MM.1S (cell line): ENCODE results near the gene PRELID3B.

Experiments used
- DNase-seq: peaks from one replicate; pipeline ENCODE4 v3.0.0-alpha.2; 2015
- H2AFZ ChIP-seq: fragments of 300-600 bp; sonication (generic); 2 replicates; pipeline ENCODE4 v1.6.0; 2016; ENCODE audit warnings: antibody characterized with exemption, low read length
- H3F3A ChIP-seq: fragments of 300-600 bp; sonication (generic); 2 replicates; pipeline ENCODE4 v1.6.1; 2016; ENCODE audit warnings: mild to moderate bottlenecking, antibody characterized with exemption, low read length, moderate library complexity, mixed read lengths; ENCODE audit not compliant: insufficient read depth
- H3K27ac ChIP-seq: fragments of 300-600 bp; sonication (generic); 2 replicates; pipeline ENCODE4 v1.5.1; 2016; ENCODE audit warnings: mild to moderate bottlenecking, low read length
- H3K27me3 ChIP-seq: fragments of 300-600 bp; sonication (generic); replicated peaks from 2 replicates; pipeline ENCODE4 v1.6.0; 2016; ENCODE audit warnings: low read length; ENCODE audit not compliant: insufficient read depth
- H3K36me3 ChIP-seq: fragments of 300-600 bp; sonication (generic); replicated peaks from 2 replicates; pipeline ENCODE4 v1.6.1; 2016; ENCODE audit warnings: mild to moderate bottlenecking, low read length, mixed read lengths; ENCODE audit not compliant: insufficient read depth
- H3K4me1 ChIP-seq: fragments of 300-600 bp; sonication (generic); 2 replicates; pipeline ENCODE4 v1.6.1; 2016; ENCODE audit warnings: low read length, mixed read lengths
- H3K4me2 ChIP-seq: fragments of 300-600 bp; sonication (generic); 2 replicates; pipeline ENCODE4 v1.6.0; 2016; ENCODE audit warnings: low read depth, low read length
- H3K4me3 ChIP-seq: fragments of 300-600 bp; sonication (generic); 2 replicates; pipeline ENCODE4 v1.5.1; 2016; ENCODE audit warnings: low read length, mixed read lengths
- H3K79me2 ChIP-seq: fragments of 300-600 bp; sonication (generic); 2 replicates; pipeline ENCODE4 v1.6.1; 2016; ENCODE audit warnings: mixed run types, low read length, mixed read lengths
- H3K9ac ChIP-seq: fragments of 300-600 bp; sonication (generic); 2 replicates; pipeline ENCODE4 v1.6.1; 2016; ENCODE audit warnings: low read length, mixed read lengths
- H3K9me2 ChIP-seq: fragments of 300-600 bp; sonication (generic); replicated peaks from 2 replicates; pipeline ENCODE4 v1.6.1; 2016; ENCODE audit warnings: mild to moderate bottlenecking, low read length, mixed read lengths; ENCODE audit not compliant: insufficient read depth
- H3K9me3 ChIP-seq: fragments of 300-600 bp; sonication (generic); replicated peaks from 2 replicates; pipeline ENCODE4 v1.6.1; 2016; ENCODE audit warnings: mild to moderate bottlenecking, low read length, mixed read lengths; ENCODE audit not compliant: insufficient read depth
- H4K20me1 ChIP-seq: fragments of 300-600 bp; sonication (generic); 2 replicates; pipeline ENCODE4 v1.6.1; 2016; ENCODE audit warnings: mild to moderate bottlenecking, low read length, moderate library complexity, mixed read lengths; ENCODE audit not compliant: insufficient read depth
- CTCF ChIP-seq: fragments of 300-600 bp; sonication (generic); IDR thresholded peaks from 2 replicates; pipeline ENCODE4 v1.5.1; 2016; ENCODE audit warnings: antibody characterized with exemption, low read length, mixed read lengths
- EZH2 ChIP-seq: fragments of 300-600 bp; sonication (generic); optimal IDR thresholded peaks from 2 replicates; pipeline ENCODE3; 2017; ENCODE audit warnings: low read depth, mild to moderate bottlenecking, antibody characterized with exemption, low read length, mixed read lengths
- EZH2phosphoT487 ChIP-seq: fragments of 300-600 bp; sonication (generic); IDR thresholded peaks from 2 replicates; pipeline ENCODE4 v1.6.1; 2018; ENCODE audit warnings: antibody characterized with exemption, low read length

PRELID3B gene

GRCh38 chr20:58984691-58985090, 57.9 kb downstream of the PRELID3B start:
- Histone ChIP-seq H3K79me2 (peaks cover 76% of the 10 kb centered on the region), H3K9me2 (no peaks in the 10 kb centered on the region), H2AFZ (no peak overlapping the region), H4K20me1 (no peaks in the 10 kb centered on the region), H3K4me1 (peaks cover 7% of the 10 kb centered on the region; the same call in 1 of the 2 replicates), H3K4me2 (no peak overlapping the region), H3K27me3 (no peaks in the 10 kb centered on the region), H3K27ac (no peak overlapping the region), H3K9me3 (no peaks in the 10 kb centered on the region), H3K9ac (no peak overlapping the region), H3F3A (no peaks in the 10 kb centered on the region), H3K36me3 (peaks cover 9% of the 10 kb centered on the region; the same call in 1 of the 2 replicates), H3K4me3 (no peak overlapping the region)
- DNase-seq: no peak
- TF ChIP-seq CTCF (no peak), EZH2phosphoT487 (no peak), EZH2 (no peak)
